ENCODE data around the gene CDC14B.

- TF ChIP-seq POLR2A (IDR thresholded peaks at IDR 0.05; ENCODE audit: low read depth, low read length), result no peak
- TF ChIP-seq, protein P1, sequence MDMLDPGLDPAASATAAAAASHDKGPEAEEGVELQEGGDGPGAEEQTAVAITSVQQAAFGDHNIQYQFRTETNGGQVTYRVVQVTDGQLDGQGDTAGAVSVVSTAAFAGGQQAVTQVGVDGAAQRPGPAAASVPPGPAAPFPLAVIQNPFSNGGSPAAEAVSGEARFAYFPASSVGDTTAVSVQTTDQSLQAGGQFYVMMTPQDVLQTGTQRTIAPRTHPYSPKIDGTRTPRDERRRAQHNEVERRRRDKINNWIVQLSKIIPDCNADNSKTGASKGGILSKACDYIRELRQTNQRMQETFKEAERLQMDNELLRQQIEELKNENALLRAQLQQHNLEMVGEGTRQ (IDR thresholded peaks at IDR 0.05; ENCODE audit: low read depth, low read length), result no peak
- TF ChIP-seq, protein P2, sequence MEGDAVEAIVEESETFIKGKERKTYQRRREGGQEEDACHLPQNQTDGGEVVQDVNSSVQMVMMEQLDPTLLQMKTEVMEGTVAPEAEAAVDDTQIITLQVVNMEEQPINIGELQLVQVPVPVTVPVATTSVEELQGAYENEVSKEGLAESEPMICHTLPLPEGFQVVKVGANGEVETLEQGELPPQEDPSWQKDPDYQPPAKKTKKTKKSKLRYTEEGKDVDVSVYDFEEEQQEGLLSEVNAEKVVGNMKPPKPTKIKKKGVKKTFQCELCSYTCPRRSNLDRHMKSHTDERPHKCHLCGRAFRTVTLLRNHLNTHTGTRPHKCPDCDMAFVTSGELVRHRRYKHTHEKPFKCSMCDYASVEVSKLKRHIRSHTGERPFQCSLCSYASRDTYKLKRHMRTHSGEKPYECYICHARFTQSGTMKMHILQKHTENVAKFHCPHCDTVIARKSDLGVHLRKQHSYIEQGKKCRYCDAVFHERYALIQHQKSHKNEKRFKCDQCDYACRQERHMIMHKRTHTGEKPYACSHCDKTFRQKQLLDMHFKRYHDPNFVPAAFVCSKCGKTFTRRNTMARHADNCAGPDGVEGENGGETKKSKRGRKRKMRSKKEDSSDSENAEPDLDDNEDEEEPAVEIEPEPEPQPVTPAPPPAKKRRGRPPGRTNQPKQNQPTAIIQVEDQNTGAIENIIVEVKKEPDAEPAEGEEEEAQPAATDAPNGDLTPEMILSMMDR (conservative IDR thresholded peaks at IDR 0.05; ENCODE audit: low read depth, low read length), result no peak
- no peak for TF ChIP-seq SMC3 (IDR thresholded peaks at IDR 0.05; ENCODE audit: low read depth, low read length)
- no peak for TF ChIP-seq MAZ (IDR thresholded peaks at IDR 0.05; ENCODE audit: borderline replicate concordance, low read depth, low read length)
- no peak for TF ChIP-seq RFX5 (IDR thresholded peaks at IDR 0.05; ENCODE audit: low read depth, low read length)
- no peak for TF ChIP-seq BHLHE40 (IDR thresholded peaks at IDR 0.05; ENCODE audit: low read depth, low read length)
- TF ChIP-seq ELK1 (IDR thresholded peaks at IDR 0.05; ENCODE audit: borderline replicate concordance, low read depth, low read length), result no peak
- TF ChIP-seq MXI1 (IDR thresholded peaks at IDR 0.05; ENCODE audit: borderline replicate concordance, low read depth, low read length), result no peak
- no peak for TF ChIP-seq RCOR1 (IDR thresholded peaks at IDR 0.05; ENCODE audit: insufficient replicate concordance, low read length)
- TF ChIP-seq CEBPB (IDR thresholded peaks at IDR 0.05; ENCODE audit: low read depth, low read length), result no peak
- no peak for TF ChIP-seq CHD1 (IDR thresholded peaks at IDR 0.05; ENCODE audit: low read depth, low read length)
- TF ChIP-seq FOS (IDR thresholded peaks at IDR 0.05; ENCODE audit: low read depth, low read length), result no peak
- TF ChIP-seq NFE2L2 (IDR thresholded peaks at IDR 0.05; ENCODE audit: low read depth, low read length), result no peak
These were observed 117.8 kb downstream of the CDC14B start for GRCh38 chr9:96501633-96502538.

All from IMR-90 (cell line).